ENCODE data around the gene MAP2K2. TPM values are rescaled to one million over a fixed set of nuclear protein-coding genes. Genes with fewer than 3 reads are reported as not detected.

Gene MAP2K2
- total and polyA plus RNA-seq, 9 of the 15 experiments (the other 6 are each of a cell fraction or from before 2014, with no cell fraction given) = 1.0 to 151 (median 58.3) TPM

DNA sequence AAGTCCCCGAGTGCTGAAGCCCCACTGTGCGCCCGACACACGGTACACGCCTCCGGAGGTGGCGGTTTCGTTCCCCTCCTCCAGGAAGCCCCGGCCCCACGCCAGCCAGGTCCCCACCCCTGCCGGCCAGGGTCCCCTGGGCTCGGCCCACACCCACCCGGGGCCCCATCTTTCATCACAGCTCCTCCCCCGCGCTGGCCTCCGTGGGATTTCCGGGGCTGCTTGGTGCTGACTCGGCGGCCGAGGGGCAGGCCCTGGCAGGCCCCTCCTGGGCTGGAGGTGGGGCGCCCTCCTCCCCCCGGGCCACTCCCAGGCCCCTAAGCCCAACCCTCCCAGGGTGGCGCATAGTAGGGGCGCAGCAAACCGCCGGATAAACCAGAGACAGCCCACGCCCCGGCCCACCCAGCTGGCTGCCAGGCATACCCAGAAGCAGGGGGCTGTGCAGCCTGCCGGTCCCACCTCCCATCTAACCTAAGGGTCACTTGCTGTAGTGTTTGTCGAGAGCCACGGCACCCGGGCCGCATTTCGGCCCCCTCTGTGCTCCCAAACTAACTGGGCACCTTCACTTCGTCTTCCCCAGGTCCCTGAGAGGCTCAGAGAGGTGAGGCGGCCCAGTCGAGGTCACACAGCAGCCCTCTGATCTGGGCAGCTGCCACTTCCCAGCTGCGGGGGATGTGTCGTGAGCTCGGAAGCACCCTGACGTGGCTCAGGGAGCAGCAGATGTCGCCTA lies 63.9 kb downstream of the MAP2K2 start:
- 57% methylated on average over 18 of the region's 42 CpGs for WGBS (ENCODE audit: insufficient coverage, low coverage, missing lambda C conversion rate)
- H3K79me2 ChIP-seq (ENCODE audit: control insufficient read depth, insufficient read depth, low read length) = peaks cover 99% of the 10 kb centered on the region
- H2AFZ ChIP-seq (ENCODE audit: low read depth, low read length) = no peak overlapping the region
- CTCF ChIA-PET (ENCODE audit: low intra/inter-chr PET ratio) = no interaction called here
- peak; percentile 8 for ATAC-seq
- peaks cover 20% of the 10 kb centered on the region for H3K9me1 ChIP-seq (ENCODE audit: control insufficient read depth, insufficient read depth, low read length)
- DNase-seq (ENCODE audit: extremely low read depth in 1 of 4, low spot score in 3 of 4) = peak; percentile 58 to 67 (median 62)
- H3K36me3 ChIP-seq (ENCODE audit: control insufficient read depth, insufficient read depth, low read length) = peaks cover 82% of the 10 kb centered on the region; the same call in 2 of the 3 replicates
- peak overlapping the region; percentile 33 for H3K4me3 ChIP-seq
- no peaks in the 10 kb centered on the region for H3K27me3 ChIP-seq (ENCODE audit: control insufficient read depth in 2 of 2, insufficient read depth in 2 of 2, low read length in 2 of 2)
- no peaks in the 10 kb centered on the region; the same call in 1 of the 2 replicates for H3K9me3 ChIP-seq (replicated peaks; ENCODE audit: control insufficient read depth, insufficient read depth, low read depth, low read length)
- H3K9ac ChIP-seq (ENCODE audit: insufficient read depth in 1 of 2, low read depth in 2 of 2, low read length in 2 of 2) = peak overlapping the region; percentile 76 to 95; a peak in 3 of 4 replicates
- POLR2A ChIA-PET = interaction anchor here (0.6 to 0.7 kb wide), 3 partner anchors 41 to 143 kb away, joined by 3 to 4 read pairs (median 3); partner anchors contain the start of gene EEF2
- peak overlapping the region; percentile 66 for H3K4me2 ChIP-seq (ENCODE audit: insufficient read depth, low read length)
- intact Hi-C loops (cut with micrococcal nuclease) (loop anchor here (10.0 kb wide), 1 partner anchor 125 kb away; the partner anchor contains the start of genes ANKRD24 and SIRT6), in situ Hi-C loops (cut with MboI) (no loop called here)
- peaks cover 67% of the 10 kb centered on the region for H4K20me1 ChIP-seq (replicated peaks; ENCODE audit: control insufficient read depth, insufficient read depth, low read length)
- BruUV-seq (replicated peaks) = no TSS peak
- no peak for FAIRE-seq
- peaks cover 36 to 76% of the 10 kb centered on the region in 2 experiments; a peak in 4 of 5 replicates for H3K4me1 ChIP-seq (replicated peaks in 1 of 2; ENCODE audit: control insufficient read depth in 2 of 2, insufficient read depth in 2 of 2, low read length in 2 of 2)
- H3K27ac ChIP-seq (ENCODE audit: extremely low read depth, low read depth, low read length) = peak overlapping the region; percentile 88; the same call in 2 of the 3 replicates
- no peak for TF ChIP-seq MYBL2 (IDR thresholded peaks at IDR 0.05; ENCODE audit: low read depth)
- no peak for TF ChIP-seq MYBL2 (CRISPR knock-in tag; IDR thresholded peaks at IDR 0.05; ENCODE audit: borderline replicate concordance)
- TF ChIP-seq HDAC2 (IDR thresholded peaks at IDR 0.05) = no peak
- peak; percentile 12 for TF ChIP-seq RBBP5 (IDR thresholded peaks at IDR 0.05; ENCODE audit: borderline replicate concordance, insufficient read depth, low read length, poor library complexity, severe bottlenecking)
- TF ChIP-seq GATAD2B (IDR thresholded peaks at IDR 0.05; ENCODE audit: borderline replicate concordance) = peak; percentile 18; the same call in 1 of the 2 replicates
- 0 out of 2 replicates have a peak, but pooled peaks have one; percentile 57 for TF ChIP-seq RBM14 (IDR thresholded peaks at IDR 0.05; ENCODE audit: borderline replicate concordance, insufficient read depth, low read depth, low read length)
- peak; percentile 72 for TF ChIP-seq RBM22 (IDR thresholded peaks at IDR 0.05; ENCODE audit: low read depth, low read length, poor library complexity, severe bottlenecking)
- TF ChIP-seq HDAC8 (tag; IDR thresholded peaks at IDR 0.05) = no peak
- peak; percentile 51 for TF ChIP-seq RBFOX2 (IDR thresholded peaks at IDR 0.05; ENCODE audit: low read depth, low read length)
- TF ChIP-seq, protein P1, sequence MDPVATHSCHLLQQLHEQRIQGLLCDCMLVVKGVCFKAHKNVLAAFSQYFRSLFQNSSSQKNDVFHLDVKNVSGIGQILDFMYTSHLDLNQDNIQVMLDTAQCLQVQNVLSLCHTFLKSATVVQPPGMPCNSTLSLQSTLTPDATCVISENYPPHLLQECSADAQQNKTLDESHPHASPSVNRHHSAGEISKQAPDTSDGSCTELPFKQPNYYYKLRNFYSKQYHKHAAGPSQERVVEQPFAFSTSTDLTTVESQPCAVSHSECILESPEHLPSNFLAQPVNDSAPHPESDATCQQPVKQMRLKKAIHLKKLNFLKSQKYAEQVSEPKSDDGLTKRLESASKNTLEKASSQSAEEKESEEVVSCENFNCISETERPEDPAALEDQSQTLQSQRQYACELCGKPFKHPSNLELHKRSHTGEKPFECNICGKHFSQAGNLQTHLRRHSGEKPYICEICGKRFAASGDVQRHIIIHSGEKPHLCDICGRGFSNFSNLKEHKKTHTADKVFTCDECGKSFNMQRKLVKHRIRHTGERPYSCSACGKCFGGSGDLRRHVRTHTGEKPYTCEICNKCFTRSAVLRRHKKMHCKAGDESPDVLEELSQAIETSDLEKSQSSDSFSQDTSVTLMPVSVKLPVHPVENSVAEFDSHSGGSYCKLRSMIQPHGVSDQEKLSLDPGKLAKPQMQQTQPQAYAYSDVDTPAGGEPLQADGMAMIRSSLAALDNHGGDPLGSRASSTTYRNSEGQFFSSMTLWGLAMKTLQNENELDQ (CRISPR knock-in tag; IDR thresholded peaks at IDR 0.05; ENCODE audit: borderline replicate concordance) = no peak
- TF ChIP-seq SETDB1 (IDR thresholded peaks at IDR 0.05; ENCODE audit: low read length) = no peak
- no peak for TF ChIP-seq RERE (CRISPR knock-in tag; IDR thresholded peaks at IDR 0.05; ENCODE audit: borderline replicate concordance)
